Mucosa of gallbladder (tissue), 1 donor: ENCODE results near the gene MAD1L1. TPM values are rescaled to one million over a fixed set of nuclear protein-coding genes. Genes with fewer than 3 reads are reported as not detected.
"Not testable (repeated sequence)": the region's sequence is repeated elsewhere in the genome, so short reads cannot be mapped to it uniquely, and the experiment has no call there.

Source experiments
- DNase-seq: peaks from one replicate; pipeline ENCODE4 v3.0.0-alpha.2; 2020; ENCODE audit warnings: low spot score
- total RNA-seq: library from RNA; stranded (reverse); gene quantifications from one replicate; pipeline ENCODE4 v1.2.1, GENCODE V29; 2021
- donor health status: DM: no; HTN: no; CAD: no.

The MAD1L1 gene
- total RNA-seq, 1 donor from 2014 or later, result 50.5 TPM

DNA sequence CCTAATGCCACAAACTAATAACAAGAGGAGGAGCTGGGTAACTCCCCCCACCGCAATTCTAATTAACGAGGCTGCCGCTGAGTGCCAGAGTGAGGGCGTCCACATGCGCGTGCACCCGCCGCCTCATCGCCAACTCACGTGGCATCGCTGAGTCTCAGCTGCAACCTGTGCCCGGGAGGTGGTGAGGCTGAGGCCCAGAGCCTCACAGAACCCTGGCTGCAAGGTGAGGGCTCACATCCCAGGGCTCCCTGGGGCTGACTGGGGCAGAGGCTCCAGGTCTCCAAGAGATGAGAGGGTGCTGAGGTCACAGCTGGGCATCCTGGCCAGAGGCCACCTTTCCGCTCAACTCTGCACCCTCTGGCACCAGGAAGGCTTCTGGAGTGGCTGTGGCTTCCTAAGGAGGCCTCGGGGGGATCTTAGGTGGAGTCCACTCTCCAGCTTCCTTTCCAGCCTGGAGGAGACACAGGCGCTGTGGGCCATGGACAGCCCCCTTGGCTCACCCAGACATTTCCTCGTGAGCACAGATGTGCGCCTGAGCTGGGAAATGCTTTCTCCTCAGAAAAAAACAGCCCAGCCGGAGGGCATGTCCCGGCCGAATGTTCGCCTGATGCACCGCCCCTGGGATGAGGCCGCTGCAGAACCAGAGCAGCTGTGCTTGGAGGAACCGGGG is 242.6 kb downstream of the MAD1L1 start:
- DNase-seq, result no peak

GRCh38 chr7:1989049-1989860 is 243.5 kb downstream of the MAD1L1 start:
- DNase-seq, result no peak

DNA sequence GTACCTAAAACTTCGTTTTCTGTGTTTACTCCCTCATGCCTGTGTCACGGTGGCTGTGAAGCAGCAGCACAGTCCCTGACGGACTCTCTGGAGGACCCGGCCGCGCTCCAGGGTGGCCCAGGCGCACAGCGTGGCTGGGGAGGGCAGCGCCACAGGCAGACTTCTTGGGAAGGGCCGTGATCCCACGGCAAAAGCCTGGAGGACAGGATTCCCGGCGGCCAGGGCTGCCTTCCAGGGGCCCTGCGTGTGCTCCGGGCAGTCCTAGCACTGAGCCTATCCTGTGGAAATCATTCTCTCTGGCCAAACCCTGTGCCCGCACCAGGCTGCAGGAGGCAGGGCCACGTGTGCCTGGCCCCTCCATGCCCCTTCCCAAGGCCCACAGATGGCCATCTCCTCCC is 244.2 kb downstream of the MAD1L1 start:
- no peak for DNase-seq

GRCh38 chr7:1987591-1988532 is 244.9 kb downstream of the MAD1L1 start:
- no peak for DNase-seq

DNA sequence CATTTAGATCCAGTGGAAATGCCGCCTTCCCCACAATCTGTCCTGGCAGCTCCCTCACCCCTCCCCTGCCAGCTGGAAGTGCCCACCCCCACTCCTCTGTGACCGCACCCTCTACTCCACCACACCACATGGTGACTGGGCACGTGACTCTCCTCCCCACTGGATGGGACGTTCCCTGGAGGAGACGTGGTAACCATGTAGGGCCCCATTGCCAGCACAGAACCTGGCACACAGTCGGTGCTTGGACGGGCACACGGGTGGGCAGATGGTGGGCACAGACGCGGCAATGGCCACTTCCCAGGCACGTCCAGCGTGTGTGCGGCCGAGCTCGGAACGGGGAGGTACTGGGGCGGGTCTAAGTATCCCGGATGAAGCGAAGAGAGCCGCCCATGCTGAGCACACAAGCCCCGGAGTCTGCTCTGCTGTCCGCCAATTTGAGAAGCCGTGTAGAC is 245.6 kb downstream of the MAD1L1 start:
- DNase-seq, result no peak

DNA sequence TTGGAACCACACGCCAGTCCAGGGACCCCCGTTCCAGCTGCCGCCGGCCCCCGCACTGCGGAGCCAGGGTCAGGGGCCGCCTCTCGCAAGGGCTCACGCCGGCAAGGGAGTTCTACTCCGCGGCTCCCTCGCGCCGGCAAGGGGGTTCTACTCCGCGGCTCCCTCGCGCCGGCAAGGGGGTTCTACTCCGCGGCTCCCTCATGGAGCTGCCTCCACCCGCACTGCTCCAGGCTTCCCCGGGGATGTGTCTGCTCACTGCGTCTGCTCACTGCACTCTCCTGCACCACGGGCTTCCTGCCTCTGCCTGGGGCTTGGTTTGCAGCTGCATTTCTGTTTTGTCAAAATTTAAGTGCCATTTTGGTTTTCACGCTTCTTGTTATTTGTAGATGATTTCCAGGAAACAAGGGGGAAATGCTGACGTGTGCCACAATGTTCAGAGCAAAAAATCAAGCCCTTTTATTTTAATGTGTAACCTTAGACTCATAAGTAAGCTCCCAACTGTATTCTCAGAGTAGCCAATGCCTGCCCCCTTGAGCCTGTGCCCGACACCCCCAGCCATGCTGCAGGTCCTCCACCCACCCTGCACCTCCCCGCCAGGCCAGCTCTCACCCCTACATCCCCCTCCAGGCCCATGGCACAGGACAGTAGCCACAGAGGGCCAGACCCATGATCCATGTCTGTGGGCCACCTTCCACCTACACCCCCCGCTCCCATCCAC is 246.2 kb downstream of the MAD1L1 start:
- DNase-seq, result no peak

DNA sequence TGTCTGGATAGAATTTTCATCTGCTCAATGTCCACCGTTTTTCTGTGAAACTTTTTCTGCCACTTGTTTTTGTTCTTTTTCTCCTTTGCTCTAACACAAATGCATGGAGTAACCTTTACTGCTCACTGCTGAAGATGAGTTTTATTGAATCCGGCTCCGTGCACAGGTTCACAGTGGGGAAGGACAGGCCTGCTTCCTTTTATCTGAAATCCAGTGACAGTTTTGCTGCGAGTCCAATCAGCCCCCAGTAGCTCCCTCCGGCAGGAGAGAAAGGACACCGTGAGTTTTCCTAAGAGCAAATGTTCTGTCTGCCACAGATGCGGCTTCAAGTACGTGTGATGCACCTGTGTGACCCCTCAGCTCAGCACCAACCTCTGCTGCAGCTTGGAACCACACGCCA is 246.8 kb downstream of the MAD1L1 start:
- DNase-seq, result no peak

- DNase-seq, result no peak
These were observed 247.7 kb downstream of the MAD1L1 start for GRCh38 chr7:1985042-1985441.

DNA sequence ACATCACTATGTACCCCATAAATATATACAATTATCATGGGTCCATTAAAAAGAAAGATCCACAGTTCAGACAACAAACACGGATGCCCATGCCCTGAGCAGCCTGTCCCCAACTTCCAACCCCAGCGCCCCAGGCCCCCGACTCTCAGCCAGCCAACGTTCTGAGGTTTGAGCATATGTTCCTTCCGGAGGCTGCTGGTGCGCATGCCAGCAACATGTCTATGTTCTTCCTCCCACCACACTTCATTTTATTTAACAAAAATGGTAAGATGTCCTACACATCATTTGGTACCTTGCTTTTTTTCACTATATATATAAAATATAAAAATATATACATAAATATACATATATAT is 250.9 kb downstream of the MAD1L1 start:
- DNase-seq, result no peak

DNA sequence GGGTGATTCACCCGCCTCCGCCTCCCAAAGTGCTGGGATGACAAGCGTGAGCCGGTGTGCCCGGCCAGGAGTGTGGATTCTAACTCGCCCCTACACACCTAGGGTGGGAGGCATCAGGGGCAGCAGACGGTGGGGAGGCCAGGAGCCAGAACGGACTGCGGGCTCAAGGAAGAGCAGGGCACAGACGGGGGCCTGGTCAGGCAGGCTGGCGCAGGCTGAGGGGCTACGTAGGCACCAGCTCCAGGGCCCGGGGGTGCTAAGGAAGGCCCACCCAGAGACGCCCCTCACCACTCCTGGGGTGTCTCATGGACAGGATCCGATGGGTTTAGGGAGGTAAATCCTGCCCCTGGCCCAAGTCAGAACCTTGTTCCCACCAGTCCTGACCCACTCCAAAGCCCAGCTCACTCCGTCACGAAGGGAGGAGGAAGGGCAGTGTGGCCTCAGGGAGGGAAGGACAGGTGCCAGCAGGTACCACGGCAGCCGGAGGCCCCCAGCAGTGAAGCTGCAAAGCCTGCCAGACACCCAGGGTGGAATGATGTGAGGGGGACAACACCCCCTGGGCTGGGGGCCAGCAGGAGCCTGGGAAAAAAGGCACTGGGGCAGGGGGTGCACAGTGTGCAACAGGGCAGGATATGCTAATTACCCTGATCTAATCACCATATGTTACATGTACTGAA is 251.4 kb downstream of the MAD1L1 start:
- DNase-seq, result no peak

- DNase-seq, result no peak
These were observed 252.9 kb downstream of the MAD1L1 start for GRCh38 chr7:1979591-1980560.

- DNase-seq, result no peak
These were observed 253.8 kb downstream of the MAD1L1 start for GRCh38 chr7:1978656-1979590.

DNA sequence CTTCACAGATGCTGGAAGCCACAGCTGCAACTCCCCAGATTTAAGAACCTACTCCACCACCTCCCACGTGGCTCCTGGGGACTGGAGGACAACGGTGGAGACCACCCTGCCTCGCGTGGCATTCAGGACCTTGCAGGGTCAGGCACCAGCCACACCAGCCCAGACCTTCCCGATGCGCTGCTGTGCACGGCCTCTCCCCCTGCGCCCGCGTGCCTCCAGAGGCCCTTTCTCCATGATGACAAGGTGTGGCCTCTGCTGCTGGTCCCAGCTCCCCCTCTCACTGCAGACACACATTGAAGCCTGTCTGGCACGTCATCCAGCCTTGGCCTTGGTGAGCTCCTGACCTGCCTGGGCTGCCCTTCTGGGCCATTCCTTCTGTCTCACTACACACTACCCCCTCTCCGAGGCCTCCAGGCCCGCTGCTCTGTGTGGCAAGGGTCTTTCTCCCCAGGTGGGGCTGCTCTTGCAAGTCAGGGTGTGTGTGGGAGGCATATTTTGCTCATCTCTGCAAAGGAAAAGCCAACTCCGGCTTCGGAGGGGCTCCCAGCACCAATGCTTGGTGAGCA is 254.8 kb downstream of the MAD1L1 start:
- no peak for DNase-seq

DNA sequence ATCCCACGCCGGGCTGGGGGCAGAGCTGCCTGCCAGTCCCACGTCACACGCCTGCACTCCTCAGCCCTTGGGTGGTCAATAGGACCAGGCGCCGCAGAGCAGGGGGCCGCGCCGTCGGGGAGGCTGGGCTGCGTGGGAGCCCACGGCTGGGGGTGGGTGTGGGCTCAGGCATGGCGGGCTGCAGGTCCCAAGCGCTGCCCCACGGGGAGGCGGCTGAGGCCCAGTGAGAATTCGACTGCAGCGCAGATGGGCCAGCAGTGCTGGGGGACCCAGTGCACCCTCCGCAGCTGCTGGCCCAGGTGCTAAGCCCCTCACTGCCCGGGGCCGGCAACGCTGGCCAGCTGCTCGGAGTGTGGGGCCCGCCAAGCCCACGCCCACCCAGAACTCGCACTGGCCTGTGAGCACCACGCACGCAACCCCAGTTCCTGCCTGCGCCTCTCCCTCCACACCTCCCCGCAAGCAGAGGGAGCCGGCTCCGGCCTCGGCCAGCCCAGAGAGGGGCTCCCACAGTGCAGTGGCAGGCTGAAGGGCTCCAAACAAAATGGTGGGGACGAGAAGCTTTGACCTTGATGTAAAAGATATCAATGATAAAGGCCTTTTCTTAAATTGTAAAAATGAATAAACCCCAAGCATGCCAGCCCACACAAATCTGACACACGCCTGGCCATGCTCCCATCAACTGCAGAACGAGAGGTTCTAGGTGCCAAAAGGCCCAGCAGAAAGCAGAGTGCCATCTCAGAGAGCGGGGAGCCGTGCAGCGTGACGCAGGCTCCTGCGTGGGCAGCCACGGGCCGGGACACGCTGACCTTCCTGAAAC is 255.5 kb downstream of the MAD1L1 start:
- DNase-seq, result no peak

GRCh38 chr7:1976521-1976920 is 256.2 kb downstream of the MAD1L1 start:
- DNase-seq, result not testable (repeated sequence)

DNA sequence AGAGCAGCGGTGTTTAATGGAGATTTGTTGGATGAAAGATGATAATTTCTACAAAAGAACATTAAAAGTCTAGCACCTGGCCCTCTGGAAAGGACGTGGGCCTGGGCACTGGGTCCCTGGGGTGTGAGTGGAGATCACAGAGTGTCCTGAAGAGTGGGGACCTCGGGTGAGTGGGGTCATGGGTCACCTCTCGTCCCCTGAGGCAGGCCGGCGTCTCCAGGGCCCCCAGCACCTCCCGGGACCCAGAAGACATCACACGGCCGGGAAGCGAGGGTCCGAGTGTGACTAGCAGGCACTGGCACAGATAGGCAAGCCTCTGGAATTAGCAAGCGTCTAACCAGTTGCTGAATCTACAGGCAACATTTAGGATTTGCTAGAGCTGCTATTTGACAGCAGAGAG is 257.2 kb downstream of the MAD1L1 start:
- DNase-seq, result no peak

DNA sequence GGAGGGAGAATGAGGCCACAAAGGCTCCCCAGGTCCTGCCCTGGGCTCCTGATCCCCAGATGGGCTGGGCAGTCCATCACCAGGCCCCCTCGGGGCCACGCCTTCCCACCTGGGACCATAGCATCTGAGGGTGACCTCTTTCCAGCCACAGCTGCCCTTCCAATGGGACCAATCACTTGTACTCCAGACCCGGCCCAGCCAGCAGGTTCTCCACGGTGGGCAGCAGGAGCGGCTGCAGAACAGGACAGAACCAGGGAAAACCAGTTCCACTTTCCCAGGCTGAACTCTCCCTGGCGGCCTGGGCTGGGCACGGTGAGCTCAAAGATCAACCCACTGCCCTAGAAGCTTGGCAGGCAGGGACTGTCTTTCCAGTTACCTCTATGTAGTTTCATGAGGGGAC is 257.6 kb downstream of the MAD1L1 start:
- DNase-seq, result no peak
